ENCODE measurements around the gene HNRNPA3.
"Not testable (repeated sequence)": the region's sequence is repeated elsewhere in the genome, so short reads cannot be mapped to it uniquely, and the experiment has no call there.

HNRNPA3 gene

DNA sequence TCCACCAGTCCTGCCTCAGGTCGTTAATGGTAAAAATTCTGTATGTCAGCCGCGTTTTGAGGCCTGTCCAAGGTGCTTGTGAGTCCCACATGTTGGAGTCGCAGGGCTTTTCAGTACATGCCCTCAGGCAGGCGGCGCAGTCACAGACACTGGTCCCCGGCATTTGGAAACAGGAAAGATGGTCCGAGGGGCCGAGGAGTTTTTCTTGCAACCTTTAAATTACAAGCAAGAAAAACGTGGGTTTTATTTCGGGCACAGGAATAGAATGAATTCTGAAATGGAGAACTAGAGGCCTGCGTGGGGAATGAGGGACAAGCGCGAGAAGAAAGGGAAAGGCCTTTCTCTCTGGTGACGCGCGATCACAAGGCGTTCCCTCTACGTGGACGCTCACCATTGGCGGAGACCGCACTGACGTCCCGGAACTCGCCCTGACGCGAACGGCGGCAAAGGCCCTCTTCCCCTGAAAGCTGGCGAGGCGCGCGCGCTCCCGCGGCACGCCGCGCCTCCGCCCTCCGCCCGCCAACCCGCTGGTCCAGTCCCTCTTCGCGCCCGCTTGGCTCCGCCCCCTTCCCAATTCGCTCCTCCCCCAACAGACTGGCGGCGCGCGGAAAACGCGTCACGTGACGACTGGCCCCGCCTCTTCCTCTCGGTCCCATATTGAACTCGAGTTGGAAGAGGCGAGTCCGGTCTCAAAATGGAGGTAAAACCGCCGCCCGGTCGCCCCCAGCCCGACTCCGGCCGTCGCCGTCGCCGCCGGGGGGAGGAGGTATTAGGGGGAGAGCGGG lies at the start of gene HNRNPA3:
HNRNPA3 (plus strand) TSS at position 689 of the 785 bp plus-strand sequence; CDS start at position 695, 6 bp downstream.
- peak; percentile 96 for DNase-seq

DNA sequence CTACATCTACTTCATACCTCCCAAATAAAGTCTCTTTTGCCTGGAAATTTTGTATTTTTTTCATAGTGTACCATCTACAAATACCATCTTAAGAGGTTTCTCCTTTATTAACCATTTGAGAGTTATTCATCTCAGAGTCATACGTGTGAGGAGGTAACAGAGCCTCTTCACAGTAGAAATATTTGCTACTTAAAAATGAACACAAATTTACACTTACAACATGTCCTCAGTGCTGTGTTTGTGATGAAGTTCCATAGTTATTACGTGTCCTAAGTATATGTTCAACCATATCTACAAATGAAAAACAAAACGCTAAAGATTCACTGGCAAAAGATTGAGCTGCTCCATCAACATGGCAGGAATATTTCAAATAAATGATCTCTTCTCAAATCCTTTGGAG lies 48.5 kb upstream of the HNRNPA3 start:
- no peak for DNase-seq

- DNase-seq, result peak; percentile 74
Observed at GRCh38 chr2:177164584-177165052, 48.0 kb upstream of the HNRNPA3 start.

DNA sequence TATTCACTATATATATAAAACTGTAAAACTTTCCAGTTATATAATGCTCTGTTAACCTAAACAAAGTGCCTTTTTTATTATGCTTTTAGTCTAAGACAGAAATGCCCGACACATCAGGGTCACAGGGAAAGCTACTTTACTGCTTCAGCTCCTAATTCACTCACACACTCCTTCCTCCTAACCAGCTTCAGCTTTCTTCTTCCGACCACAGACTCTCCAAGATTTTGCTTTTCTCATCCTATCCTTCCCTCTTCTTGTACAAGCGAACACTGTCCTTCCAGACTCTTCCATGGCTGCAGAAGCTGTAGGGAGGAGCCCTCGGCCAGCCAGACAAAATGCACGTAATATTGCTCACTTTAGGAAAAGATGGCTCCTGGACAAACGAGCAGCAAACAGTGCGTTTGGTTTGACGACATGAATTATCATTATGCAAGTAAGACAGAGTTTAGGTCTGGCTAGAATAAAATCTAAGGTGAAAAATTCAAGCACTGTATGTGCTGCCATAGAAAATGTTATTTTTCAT lies 47.5 kb upstream of the HNRNPA3 start:
- no peak for DNase-seq

DNA sequence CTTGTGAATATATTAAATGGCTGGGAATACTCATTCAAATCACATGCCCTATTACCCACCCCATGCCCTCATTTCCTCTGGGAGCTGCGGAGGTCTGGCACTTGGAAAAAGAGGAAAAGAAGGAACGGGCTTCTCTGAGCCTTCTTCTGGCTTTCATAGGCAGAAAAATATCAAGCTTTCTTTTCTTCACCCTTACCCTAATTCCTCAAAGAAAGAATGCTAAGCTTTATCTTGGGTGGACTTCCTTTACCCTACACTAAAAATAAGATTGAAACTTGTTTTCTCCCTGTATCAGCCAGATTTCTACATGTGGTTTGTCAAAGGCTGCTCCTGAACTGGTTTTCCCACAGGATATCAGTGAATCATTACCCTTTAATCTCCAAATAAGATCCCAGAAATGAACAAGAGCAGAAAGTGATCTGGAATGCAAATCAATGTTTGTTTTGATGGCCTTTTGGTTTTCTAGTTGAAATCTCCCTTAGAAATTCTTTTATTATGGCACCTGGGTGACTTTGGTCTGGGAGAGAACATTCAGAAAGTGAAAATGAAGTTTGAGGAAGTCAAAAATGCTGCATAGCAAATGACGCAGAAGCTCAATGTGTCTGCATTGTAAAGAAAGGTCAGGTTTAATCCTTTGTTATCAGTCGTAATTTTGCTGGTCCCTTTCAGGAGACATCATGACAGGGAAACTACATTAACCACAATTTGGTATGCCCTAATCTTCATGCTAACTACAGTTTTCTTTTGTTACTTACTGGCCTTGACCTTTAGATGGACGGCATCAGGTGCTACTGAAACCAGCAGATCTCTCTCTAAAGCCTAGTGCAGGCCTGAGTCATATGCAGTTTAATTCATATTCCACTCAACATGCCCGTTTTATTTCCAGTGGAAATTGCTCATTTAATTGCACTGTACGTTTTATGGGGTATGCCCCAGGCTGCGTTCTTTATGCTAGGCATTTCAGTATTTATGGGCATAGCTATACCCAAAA lies 46.6 kb upstream of the HNRNPA3 start:
- DNase-seq, result no peak

DNA sequence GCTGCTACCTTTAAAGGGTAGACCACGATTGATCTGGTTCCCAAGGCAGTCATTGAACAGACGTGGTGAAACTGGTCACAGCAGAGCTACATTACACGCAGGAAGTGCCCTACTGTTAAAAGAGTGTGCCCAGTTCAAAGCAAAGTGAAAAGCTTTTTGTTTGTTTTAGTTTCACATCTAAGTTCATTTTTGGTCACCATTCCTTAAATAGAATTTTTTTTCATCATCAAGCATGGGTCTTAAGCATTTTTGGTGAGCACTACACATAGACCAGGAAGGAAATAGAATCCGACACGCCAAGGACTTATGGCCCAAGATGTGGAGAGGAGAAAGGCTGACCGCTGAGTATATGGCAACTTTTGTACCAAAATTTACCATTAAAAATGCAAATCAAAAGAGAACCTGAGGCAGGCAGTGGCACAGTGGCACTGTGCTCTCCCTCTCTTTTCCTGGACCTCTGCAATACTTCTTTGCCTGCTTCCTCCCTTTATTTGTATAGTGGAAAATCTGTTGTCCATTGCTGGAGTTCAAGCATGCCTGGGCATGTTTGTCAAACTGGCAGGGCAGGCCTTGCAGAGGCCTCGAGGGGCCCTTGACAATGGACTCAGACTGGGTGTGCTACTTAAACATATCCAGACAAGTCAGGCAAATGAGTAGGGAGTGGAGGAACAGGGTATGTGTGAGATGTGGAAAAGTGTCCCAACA lies 42.6 kb upstream of the HNRNPA3 start:
- no peak for DNase-seq

GRCh38 chr2:177171418-177171865 lies 41.2 kb upstream of the HNRNPA3 start:
- DNase-seq, result no peak

DNA sequence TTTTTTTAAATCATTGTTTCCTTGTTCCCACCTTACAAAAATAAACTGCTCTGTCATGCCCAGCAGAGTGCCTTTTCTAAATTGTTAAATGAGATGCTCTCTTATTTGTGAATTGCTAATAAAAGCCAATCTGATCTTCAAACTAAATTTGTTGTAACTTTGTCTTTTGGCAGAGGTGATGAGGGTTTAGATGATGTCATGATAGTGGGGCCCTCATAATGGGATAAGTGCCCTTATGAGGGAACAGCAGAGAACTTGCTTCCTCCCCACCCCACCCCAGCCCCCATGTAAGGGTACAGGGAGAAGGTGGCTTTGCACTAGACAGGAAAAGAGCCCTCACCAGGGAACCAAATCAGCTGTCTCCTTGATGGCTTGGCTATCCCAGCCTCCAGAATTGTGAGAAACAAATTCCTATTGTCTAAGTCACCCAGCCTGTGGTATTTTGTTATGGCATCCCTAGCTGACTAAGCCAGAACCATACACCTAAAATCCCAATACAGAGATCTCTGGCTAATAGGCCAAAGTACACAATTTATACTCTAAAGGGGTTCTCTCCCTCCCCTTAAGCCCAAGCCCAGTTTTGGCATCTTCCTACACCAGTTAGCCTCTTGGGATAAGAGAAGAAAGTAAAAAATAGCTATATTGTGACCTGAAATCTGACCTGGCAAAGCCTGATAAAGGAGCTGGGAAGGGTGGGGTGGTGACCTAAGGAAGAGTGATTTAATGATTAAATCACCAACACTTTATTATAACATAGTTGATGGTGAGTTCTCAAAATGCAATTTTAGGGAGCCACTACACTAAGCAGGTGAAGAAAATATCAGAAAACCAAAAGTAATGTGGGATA lies 40.3 kb upstream of the HNRNPA3 start:
- DNase-seq, result no peak

DNA sequence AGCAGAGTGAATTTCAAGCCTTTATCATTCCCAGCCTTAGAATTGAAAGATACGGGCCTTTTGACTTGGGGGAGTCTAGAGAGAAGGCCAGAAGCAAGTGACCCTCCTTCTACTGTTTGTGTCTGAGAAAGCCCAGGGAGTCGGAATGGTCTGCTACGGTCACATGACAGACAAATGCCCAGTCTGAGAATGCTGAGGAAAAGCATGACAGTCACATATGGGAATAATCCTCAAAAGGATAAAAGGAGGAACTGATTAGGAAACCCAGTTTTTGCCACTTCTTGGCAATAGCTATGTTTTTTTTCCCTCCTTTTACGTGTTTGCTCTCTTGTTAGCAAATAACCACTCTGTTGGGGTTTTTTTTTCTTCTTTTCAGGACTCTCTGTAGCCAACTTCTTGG lies 38.1 kb upstream of the HNRNPA3 start:
- DNase-seq, result no peak

DNA sequence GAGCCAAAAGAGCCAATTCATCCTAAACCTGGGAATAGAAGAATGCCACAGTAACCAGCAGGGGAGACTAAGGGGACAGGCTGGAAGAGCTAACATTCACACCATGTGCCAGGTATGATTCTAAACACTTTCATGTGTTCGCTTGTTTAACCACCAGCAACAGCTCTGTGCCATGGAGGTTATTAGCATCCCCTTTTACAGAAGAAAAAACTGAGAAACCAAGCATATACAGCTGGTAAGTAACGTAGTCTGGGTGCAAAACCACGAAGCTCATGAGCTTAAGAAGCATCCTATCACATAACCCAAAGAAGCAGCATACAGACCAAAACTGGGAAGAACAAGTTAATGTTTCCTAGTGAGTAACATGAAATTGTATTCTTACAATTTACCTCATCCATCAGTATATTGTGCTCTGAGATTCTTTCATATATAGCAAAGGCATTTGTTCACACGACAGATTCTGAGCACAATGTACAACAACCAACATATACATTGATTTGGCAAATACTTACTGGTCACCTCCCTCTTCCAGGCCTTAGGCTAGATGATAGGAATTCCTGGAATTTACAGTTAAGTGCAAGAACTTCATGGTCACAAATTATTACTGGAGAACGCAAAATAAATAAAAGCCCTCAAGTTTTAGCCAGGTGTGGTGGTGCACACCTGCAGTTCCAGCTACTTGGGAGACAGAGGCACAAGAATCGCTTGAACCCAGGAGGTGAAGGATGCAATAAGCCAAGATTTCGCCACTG lies 36.5 kb upstream of the HNRNPA3 start:
- DNase-seq, result no peak

DNA sequence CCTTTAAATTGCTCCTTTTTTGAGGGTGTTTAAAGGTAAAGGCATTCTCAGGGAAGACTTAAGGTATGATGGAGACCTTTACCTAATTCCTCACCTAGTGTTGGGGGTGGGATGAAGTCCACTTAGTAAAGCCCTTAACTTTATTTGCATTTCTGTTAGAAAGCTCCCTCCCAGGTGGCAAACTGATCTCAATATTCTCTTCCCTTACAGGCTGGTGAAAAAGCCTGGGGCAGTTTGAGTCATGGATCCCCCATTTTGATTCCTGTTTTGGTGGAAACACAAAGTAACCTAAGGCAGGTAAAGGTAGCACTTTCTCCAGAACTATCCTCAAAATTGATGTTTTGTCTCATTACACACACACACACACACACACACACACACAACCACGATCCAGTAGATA lies 33.8 kb upstream of the HNRNPA3 start:
- DNase-seq, result no peak

DNA sequence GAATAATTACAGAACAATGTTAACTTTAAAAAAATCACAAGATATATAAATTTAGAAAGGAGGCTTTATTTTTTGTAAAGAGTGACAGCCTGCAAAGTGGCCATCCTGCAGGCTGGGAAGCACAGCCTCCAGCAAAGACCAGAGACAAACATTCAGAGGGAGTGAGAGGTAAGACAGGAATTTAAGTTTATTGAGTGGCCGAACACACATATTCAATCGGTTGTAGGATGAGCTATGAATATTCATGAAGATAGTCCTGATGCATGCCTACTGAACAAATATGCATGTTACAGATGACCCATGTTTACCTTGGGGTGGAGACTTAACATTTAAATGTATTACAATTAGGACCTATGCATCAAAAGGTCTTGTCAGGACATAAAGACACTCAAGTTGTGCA lies 33.4 kb upstream of the HNRNPA3 start:
- no peak for DNase-seq

- DNase-seq, result not testable (repeated sequence)
Observed at GRCh38 chr2:177179671-177180070, 32.9 kb upstream of the HNRNPA3 start.

- no peak for DNase-seq
Observed at GRCh38 chr2:177180269-177181000, 32.2 kb upstream of the HNRNPA3 start.

- no peak for DNase-seq
Observed at GRCh38 chr2:177183860-177184259, 28.7 kb upstream of the HNRNPA3 start.

DNA sequence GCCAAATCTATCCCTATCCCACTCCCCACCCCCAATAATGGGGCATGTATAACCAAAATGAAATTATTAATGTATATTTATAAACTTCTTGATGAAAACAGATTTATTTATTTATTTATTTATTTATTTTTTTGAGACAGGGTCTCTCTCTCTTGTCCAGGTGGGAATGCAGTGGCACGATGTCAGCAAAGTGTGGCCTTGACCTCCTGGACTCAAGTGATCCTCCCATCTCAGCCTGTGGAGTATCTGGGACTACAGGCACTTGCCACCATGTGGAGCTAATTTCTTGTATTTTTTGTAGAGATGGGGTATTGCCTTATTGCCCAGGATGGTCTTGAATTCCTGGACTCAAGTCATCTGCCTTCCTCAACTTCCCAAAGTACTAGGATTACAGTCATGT lies 28.0 kb upstream of the HNRNPA3 start:
- DNase-seq, result no peak

DNA sequence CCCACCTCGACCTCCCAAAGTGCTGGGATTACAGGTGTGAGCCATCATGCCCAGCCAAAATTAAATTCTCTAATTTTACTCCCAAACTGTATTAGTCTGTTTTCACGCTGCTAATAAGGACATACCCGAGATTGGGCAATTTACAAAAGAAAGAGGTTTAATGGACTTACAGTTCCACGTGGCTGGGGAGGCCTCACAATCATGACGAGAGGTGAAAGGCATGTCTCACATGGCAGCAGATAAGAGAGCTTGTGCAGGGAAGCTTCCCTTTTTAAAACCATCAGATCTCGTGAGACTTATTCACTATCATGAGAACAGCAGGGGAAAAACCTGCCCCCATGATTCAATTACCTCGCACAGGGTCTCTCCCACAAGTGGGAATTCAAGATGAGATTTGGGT lies 26.6 kb upstream of the HNRNPA3 start:
- DNase-seq, result not testable (repeated sequence)

DNA sequence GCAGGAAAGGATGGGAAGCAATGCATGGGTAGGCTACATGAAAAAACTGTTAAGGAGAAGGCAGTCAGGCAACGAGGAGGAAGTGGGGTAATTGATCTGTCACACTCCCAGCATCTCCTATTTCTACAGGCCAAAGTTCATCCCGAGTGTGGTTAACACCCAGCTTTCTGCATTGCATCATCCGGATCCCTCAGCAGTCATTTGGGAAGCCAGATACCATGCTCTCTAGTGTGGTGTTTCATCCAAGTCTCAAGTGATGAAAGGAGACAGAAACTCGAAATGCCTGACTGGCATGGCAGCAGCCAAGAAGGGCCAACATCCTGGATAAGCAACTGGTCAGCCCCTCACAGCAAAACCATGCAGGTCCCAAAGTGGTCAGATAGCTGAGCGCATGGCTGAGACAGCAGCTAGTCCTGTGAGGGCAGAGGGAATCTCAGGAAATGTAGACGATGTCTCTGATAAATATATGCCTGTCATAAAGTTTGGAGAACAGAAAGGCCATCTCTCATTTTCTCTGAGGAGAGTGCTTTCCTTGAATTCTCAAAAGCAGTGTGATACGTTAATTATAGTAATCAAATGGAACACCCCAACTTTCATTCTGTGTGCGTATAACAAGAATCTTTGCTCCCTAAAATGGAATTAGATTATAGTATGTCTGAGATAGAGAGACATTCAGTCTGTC lies 24.8 kb upstream of the HNRNPA3 start:
- DNase-seq, result no peak

Measured in NCI-H2029 (cell line).